H1 (cell line): ENCODE measurements around the gene GALNT9. TPM values are rescaled to one million over a fixed set of nuclear protein-coding genes. Genes with fewer than 3 reads are reported as not detected.

Experiments used
- CTCF ChIA-PET: fragments of 300-600 bp; sonication (Branson Sonifier 250); formaldehyde crosslinking; loops from one replicate; lab custom pipeline; 2021; ENCODE audit not compliant: partially characterized antibody; lab: Charles Lee
- POLR2A ChIA-PET: fragments of 300-600 bp; sonication (Branson Sonifier 250); formaldehyde crosslinking; loops from one replicate; lab custom pipeline; 2021; ENCODE audit warnings: inconsistent platforms; ENCODE audit not compliant: partially characterized antibody; lab: Charles Lee
- DNase-seq, 2 experiments: peaks; one replicate each; pipeline versions ENCODE4 v3.0.0 to v3.0.0-alpha.2; 2010 to 2022; ENCODE audit warnings: low spot score in 2 of 2, low read depth in 1 of 2, mixed read lengths in 1 of 2
- FAIRE-seq: peaks from 2 replicates; lab custom pipeline; 2011; peaks lifted over from hg19 to GRCh38; lab: Jason Lieb, UNC
- H2AFZ ChIP-seq: 2 replicates; pipeline ENCODE4 v1.8.1; 2012; ENCODE audit warnings: low read length, inconsistent platforms
- H2AK5ac ChIP-seq: 2 replicates; pipeline ENCODE4 v1.6.1; 2013; ENCODE audit warnings: low read depth, low read length
- H2BK120ac ChIP-seq: replicated peaks from 2 replicates; pipeline ENCODE3; 2013; ENCODE audit warnings: low read depth, low read length, inconsistent platforms
- H2BK12ac ChIP-seq: 2 replicates; pipeline ENCODE4 v1.6.1; 2013; ENCODE audit warnings: low read depth, low read length
- H2BK15ac ChIP-seq: 2 replicates; pipeline ENCODE4 v1.6.1; 2013; ENCODE audit warnings: low read length
- H2BK20ac ChIP-seq: 2 replicates; pipeline ENCODE4 v1.6.1; 2013; ENCODE audit warnings: low read length
- H2BK5ac ChIP-seq: 2 replicates; pipeline ENCODE4 v1.6.1; 2013; ENCODE audit warnings: low read depth, low read length
- H3K14ac ChIP-seq: 2 replicates; pipeline ENCODE4 v1.6.1; 2013; ENCODE audit warnings: inconsistent platforms; ENCODE audit not compliant: insufficient read length
- H3K18ac ChIP-seq: 2 replicates; pipeline ENCODE4 v1.6.1; 2013; ENCODE audit warnings: low read length; ENCODE audit errors: extremely low read depth
- H3K23ac ChIP-seq: 2 replicates; pipeline ENCODE4 v1.6.1; 2013; ENCODE audit warnings: inconsistent platforms; ENCODE audit not compliant: insufficient read length
- H3K23me2 ChIP-seq: 2 replicates; pipeline ENCODE4 v1.6.1; 2013; ENCODE audit warnings: low read depth, low read length
- H3K27ac ChIP-seq: 2 replicates; pipeline ENCODE4 v1.6.1; 2011; ENCODE audit warnings: low read depth, low read length, inconsistent platforms
- H3K27me3 ChIP-seq, 4 experiments: replicated peaks in 1 of 4; 1 replicate in 1 of 4; 2 replicates in 3 of 4; pipeline versions ENCODE4 v1.6.1 to v1.8.1; 2011 to 2013; ENCODE audit warnings: low read length in 3 of 4, mild to moderate bottlenecking in 3 of 4, inconsistent platforms in 2 of 4, mixed read lengths in 2 of 4, moderate library complexity in 1 of 4; ENCODE audit not compliant: control insufficient read depth in 3 of 4, insufficient read depth in 3 of 4; ENCODE audit errors: extremely low read depth in 1 of 4
- H3K36me3 ChIP-seq, 4 experiments: 2 replicates each; pipeline versions ENCODE4 v1.6.1 to v1.8.1; 2011 to 2013; ENCODE audit warnings: mild to moderate bottlenecking in 4 of 4, low read length in 3 of 4, moderate library complexity in 2 of 4, control low read depth in 1 of 4, inconsistent platforms in 1 of 4; ENCODE audit not compliant: insufficient read depth in 4 of 4, control insufficient read depth in 2 of 4
- H3K4ac ChIP-seq: replicated peaks from 2 replicates; pipeline ENCODE3; 2013; ENCODE audit warnings: low read length, low read depth, mixed read lengths, inconsistent platforms; ENCODE audit not compliant: insufficient read length
- H3K4me1 ChIP-seq, 4 experiments: replicated peaks in 1 of 4; 1 replicate in 1 of 4; 2 replicates in 3 of 4; pipeline versions ENCODE4 v1.6.1 to v1.8.1; 2011 to 2013; ENCODE audit warnings: low read length in 3 of 4, inconsistent platforms in 2 of 4, mixed read lengths in 1 of 4; ENCODE audit not compliant: insufficient read depth in 4 of 4, control insufficient read depth in 3 of 4
- H3K4me2 ChIP-seq, 2 experiments: 2 replicates each; pipeline versions ENCODE4 v1.6.1 to v1.8.1; 2011 to 2013; ENCODE audit warnings: low read depth in 2 of 2, low read length in 2 of 2, control low read depth in 1 of 2, inconsistent platforms in 1 of 2, mild to moderate bottlenecking in 1 of 2; ENCODE audit not compliant: insufficient read depth in 1 of 2
- H3K4me3 ChIP-seq, 4 experiments: fragments of 200-600, 300-600 bp in 1 of 4; sonication (generic), shearing (Covaris generic), sonication (Bioruptor Twin) in 1 of 4; 2 replicates each; pipeline versions ENCODE4 v1.5.1 to v1.8.1; 2011 to 2016; ENCODE audit warnings: low read length in 4 of 4, low read depth in 3 of 4, control low read depth in 2 of 4, inconsistent platforms in 2 of 4, mild to moderate bottlenecking in 2 of 4, mixed read lengths in 1 of 4, moderate library complexity in 1 of 4; ENCODE audit not compliant: insufficient read depth in 2 of 4; ENCODE audit errors: extremely low read depth in 1 of 4
- H3K56ac ChIP-seq: replicated peaks from 2 replicates; pipeline ENCODE3; 2013; ENCODE audit warnings: low read depth, mild to moderate bottlenecking, mixed read lengths, low read length, inconsistent platforms; ENCODE audit not compliant: insufficient read length
- H3K79me1 ChIP-seq: 2 replicates; pipeline ENCODE4 v1.6.1; 2013; ENCODE audit warnings: low read depth, low read length, control low read depth
- H3K79me2 ChIP-seq, 2 experiments: 2 replicates each; pipeline versions ENCODE4 v1.6.1 to v1.8.1; 2012 to 2013; ENCODE audit warnings: low read length in 2 of 2, mild to moderate bottlenecking in 2 of 2, inconsistent platforms in 1 of 2; ENCODE audit not compliant: insufficient read depth in 2 of 2, control insufficient read depth in 1 of 2
- H3K9ac ChIP-seq, 4 experiments: replicated peaks in 1 of 4; 1 replicate in 1 of 4; 2 replicates in 3 of 4; pipeline versions ENCODE4 v1.6.1 to v1.8.1; 2011 to 2013; ENCODE audit warnings: low read depth in 3 of 4, low read length in 3 of 4, control low read depth in 2 of 4, mild to moderate bottlenecking in 2 of 4, moderate library complexity in 2 of 4, inconsistent platforms in 1 of 4; ENCODE audit errors: extremely low read depth in 1 of 4
- H3K9me3 ChIP-seq, 2 experiments: 2 replicates each; pipeline versions ENCODE4 v1.6.1 to v1.8.1; 2012 to 2013; ENCODE audit warnings: mild to moderate bottlenecking in 2 of 2, moderate library complexity in 2 of 2, control low read depth in 1 of 2, inconsistent platforms in 1 of 2, low read depth in 1 of 2, low read length in 1 of 2, mixed read lengths in 1 of 2; ENCODE audit not compliant: insufficient read depth in 2 of 2
- H4K20me1 ChIP-seq, 2 experiments: replicated peaks in 1 of 2; 2 replicates each; pipeline versions ENCODE3 to v1.8.1; 2011 to 2013; ENCODE audit warnings: inconsistent platforms in 2 of 2, low read length in 2 of 2, mild to moderate bottlenecking in 1 of 2; ENCODE audit not compliant: insufficient read depth in 2 of 2, control insufficient read depth in 1 of 2
- H4K5ac ChIP-seq: 2 replicates; pipeline ENCODE4 v1.6.1; 2013; ENCODE audit warnings: low read length, low read depth, mixed read lengths, inconsistent platforms; ENCODE audit not compliant: insufficient read length
- H4K8ac ChIP-seq: 2 replicates; pipeline ENCODE4 v1.8.0; 2013; ENCODE audit warnings: mild to moderate bottlenecking, moderate library complexity, low read length, inconsistent platforms; ENCODE audit not compliant: insufficient read depth; ENCODE audit errors: extremely low read depth
- H4K91ac ChIP-seq: replicated peaks from 2 replicates; pipeline ENCODE3; 2013; ENCODE audit warnings: low read length, mixed read lengths, inconsistent platforms; ENCODE audit not compliant: insufficient read length
- CTCF ChIP-seq, 3 experiments: IDR thresholded peaks; 1 replicate in 2 of 3; 2 replicates in 1 of 3; pipeline versions ENCODE4 v1.5.1 to v1.6.1; 2011; ENCODE audit warnings: low read length in 3 of 3, mild to moderate bottlenecking in 3 of 3, inconsistent platforms in 2 of 3, low read depth in 1 of 3, moderate library complexity in 1 of 3; ENCODE audit not compliant: insufficient read depth in 1 of 3; ENCODE audit errors: control extremely low read depth in 1 of 3
- WGBS, 2 experiments: shearing (Covaris generic) in 1 of 2; methylation state at CpG; one replicate each; pipeline versions ENCODE4 v1.1.6 to v1.1.7; 2013 to 2015; ENCODE audit warnings: low lambda C conversion rate in 2 of 2, mixed read lengths in 2 of 2, inconsistent platforms in 1 of 2, low coverage in 1 of 2, missing lambda C conversion rate in 1 of 2; ENCODE audit not compliant: insufficient replicate concordance in 2 of 2, insufficient coverage in 1 of 2, insufficient read length in 1 of 2; ENCODE audit errors: extremely low coverage in 1 of 2, missing lambda C conversion rate in 1 of 2; 5-methylcytosine and 5-hydroxymethylcytosine counted together
- polyA plus RNA-seq, 7 experiments: library from polyadenylated mRNA; depleted of rRNA in 3 of 7; stranded (reverse) in 5 of 7; unstranded in 2 of 7; fragments of >200 nt in 5 of 7; fragments of 200-250 nt in 2 of 7; gene quantifications; 1 replicate in 5 of 7; 2 replicates in 1 of 7; 4 replicates in 1 of 7; pipeline versions ENCODE4 v1.2.1 to v1.2.3, GENCODE V29; 2011 to 2013; ENCODE audit warnings: missing spikeins in 2 of 7, mixed read lengths in 2 of 7
- total RNA-seq: library from RNA; stranded (reverse); fragmentation: NEBNext Ultra II Directional; extraction: Animal tissue kit (Norgen Biotek cat#: 25700); gene quantifications from 2 replicates; pipeline ENCODE4 v1.2.1, GENCODE V29; 2021

The GALNT9 gene
- total and polyA plus RNA-seq, 2 of the 8 experiments (the other 6 are each of a cell fraction or from before 2014, with no cell fraction given), result 2.0 to 3.6 TPM

GRCh38 chr12:132341318-132342050 is 12.1 kb upstream of the GALNT9 start:
- H3K27me3 ChIP-seq, result peaks cover 1 to 35% (median 14%) of the 10 kb centered on the region in 4 experiments
- WGBS, 2 experiments, result 91% methylated on average over 32 of the region's 40 CpGs; no CpG with 5 or more reads in 1 of the 2 experiments
- H3K27ac ChIP-seq, result no peak overlapping the region
- no peak overlapping the region for H2AK5ac ChIP-seq
- H4K20me1 ChIP-seq, result peaks cover 0 to 6% of the 10 kb centered on the region in 2 experiments
- no peak overlapping the region for H2BK20ac ChIP-seq
- ChIA-PET CTCF (interaction anchor here (0.7 to 4.9 kb wide), 18 partner anchors 9 to 144 kb away, joined by 3 to 30 read pairs (median 4); no protein-coding TSS in a partner anchor), POLR2A (no interaction called here)
- H2BK15ac ChIP-seq, result no peak overlapping the region
- H3K9me3 ChIP-seq, result no peaks in the 10 kb centered on the region; a peak in 1 of 4 replicates
- no peaks in the 10 kb centered on the region for H3K79me1 ChIP-seq
- H3K4me3 ChIP-seq, result no peak overlapping the region
- H3K4ac ChIP-seq, result no peak overlapping the region
- no peak for TF ChIP-seq CTCF (IDR thresholded peaks at IDR 0.05; ENCODE audit: control extremely low read depth in 1 of 3, insufficient read depth in 1 of 3, low read depth in 1 of 3, low read length in 3 of 3)
- no peak overlapping the region for H3K14ac ChIP-seq
- H4K5ac ChIP-seq, result no peak overlapping the region
- DNase-seq (no peak), FAIRE-seq (no peak)
- peaks cover 5% of the 10 kb centered on the region; the same call in 1 of the 2 replicates for H3K23me2 ChIP-seq
- no peak overlapping the region for H3K56ac ChIP-seq
- H2BK120ac ChIP-seq, result no peak overlapping the region
- H3K36me3 ChIP-seq, result no peaks in the 10 kb centered on the region
- H3K23ac ChIP-seq, result no peak overlapping the region
- H3K9ac ChIP-seq, result no peak overlapping the region
- no peak overlapping the region for H4K91ac ChIP-seq
- no peak overlapping the region for H3K4me2 ChIP-seq
- H2BK12ac ChIP-seq, result no peak overlapping the region
- H2AFZ ChIP-seq, result no peak overlapping the region
- H3K18ac ChIP-seq, result no peak overlapping the region
- H4K8ac ChIP-seq, result no peak overlapping the region
- peaks cover 0 to 2% (median 2%) of the 10 kb centered on the region in 4 experiments; a peak in 3 of 7 replicates for H3K4me1 ChIP-seq
- no peaks in the 10 kb centered on the region for H3K79me2 ChIP-seq
- no peak overlapping the region for H2BK5ac ChIP-seq
